Astrocyte (in vitro differentiated cells and primary cell): ENCODE measurements around the gene SULF2. TPM values are rescaled to one million over a fixed set of nuclear protein-coding genes. Genes with fewer than 3 reads are reported as not detected.
A peak's percentile ranks its signal among the peaks of the same experiment; 100 is the strongest.

Experiments used
- DNase-seq: peaks from one replicate; pipeline ENCODE4 v3.0.0-alpha.2; 2010; ENCODE audit warnings: low read depth
- FAIRE-seq: peaks from 2 replicates; lab custom pipeline; 2011; peaks lifted over from hg19 to GRCh38; lab: Jason Lieb, UNC
- H2AFZ ChIP-seq: 2 replicates; pipeline ENCODE4 v1.6.0; 2012; ENCODE audit warnings: low read depth, low read length, inconsistent platforms
- H3K27ac ChIP-seq: 2 replicates; pipeline ENCODE4 v1.5.1; 2011; ENCODE audit warnings: low read depth, low read length, inconsistent platforms
- H3K27me3 ChIP-seq: 2 replicates; pipeline ENCODE4 v1.6.0; 2011; ENCODE audit warnings: low read length, inconsistent platforms; ENCODE audit not compliant: insufficient read depth
- H3K36me3 ChIP-seq: 2 replicates; pipeline ENCODE4 v1.5.1; 2011; ENCODE audit warnings: low read length, inconsistent platforms; ENCODE audit not compliant: insufficient read depth
- H3K4me1 ChIP-seq: 2 replicates; pipeline ENCODE4 v1.5.1; 2011; ENCODE audit warnings: low read length, inconsistent platforms; ENCODE audit not compliant: insufficient read depth
- H3K4me2 ChIP-seq: 2 replicates; pipeline ENCODE4 v1.6.0; 2012; ENCODE audit warnings: low read length, inconsistent platforms
- H3K4me3 ChIP-seq: 2 replicates; pipeline ENCODE4 v1.5.1; 2011; ENCODE audit warnings: low read depth, mild to moderate bottlenecking, low read length, inconsistent platforms; ENCODE audit not compliant: insufficient read depth
- H3K79me2 ChIP-seq: 2 replicates; pipeline ENCODE4 v1.6.0; 2012; ENCODE audit warnings: mild to moderate bottlenecking, low read length, inconsistent platforms; ENCODE audit not compliant: insufficient read depth
- H3K9ac ChIP-seq: 2 replicates; pipeline ENCODE4 v1.6.0; 2012; ENCODE audit warnings: mild to moderate bottlenecking, low read length, inconsistent platforms
- H3K9me3 ChIP-seq: 2 replicates; pipeline ENCODE4 v1.5.1; 2012; ENCODE audit warnings: low read depth, mild to moderate bottlenecking, low read length, inconsistent platforms; ENCODE audit not compliant: insufficient read depth
- H4K20me1 ChIP-seq: 2 replicates; pipeline ENCODE4 v1.6.0; 2012; ENCODE audit warnings: low read length, inconsistent platforms; ENCODE audit not compliant: insufficient read depth
- H3K27ac Mint-ChIP-seq: one replicate; pipeline ENCODE4 v1.8.0; 2021; ENCODE audit warnings: mild to moderate bottlenecking, mixed read lengths; ENCODE audit not compliant: unreplicated experiment
- H3K27me3 Mint-ChIP-seq: one replicate; pipeline ENCODE4 v1.8.0; 2021; ENCODE audit warnings: low read depth, mixed read lengths; ENCODE audit not compliant: unreplicated experiment
- H3K36me3 Mint-ChIP-seq: one replicate; pipeline ENCODE4 v1.8.0; 2021; ENCODE audit warnings: low read depth, mixed read lengths; ENCODE audit not compliant: unreplicated experiment
- H3K4me1 Mint-ChIP-seq: one replicate; pipeline ENCODE4 v1.8.0; 2021; ENCODE audit warnings: low read depth, mixed read lengths; ENCODE audit not compliant: unreplicated experiment
- H3K4me3 Mint-ChIP-seq: one replicate; pipeline ENCODE4 v1.8.0; 2021; ENCODE audit warnings: mild to moderate bottlenecking, moderate library complexity, mixed read lengths; ENCODE audit not compliant: unreplicated experiment
- H3K9me3 Mint-ChIP-seq: one replicate; pipeline ENCODE4 v1.8.0; 2021; ENCODE audit warnings: mild to moderate bottlenecking, mixed read lengths; ENCODE audit not compliant: unreplicated experiment
- EZH2 ChIP-seq: IDR thresholded peaks from 2 replicates; pipeline ENCODE4 v1.6.1; 2012; ENCODE audit warnings: mild to moderate bottlenecking, low read length, inconsistent platforms; ENCODE audit not compliant: insufficient read depth
- total RNA-seq: library from RNA; stranded (reverse); gene quantifications from 2 replicates; pipeline ENCODE4 v1.2.1, GENCODE V29; 2021
- TF ChIP-seq, protein P1 (sequence below): IDR thresholded peaks from 2 replicates; pipeline ENCODE4 v1.5.1; 2011; ENCODE audit warnings: low read depth, mild to moderate bottlenecking, inconsistent platforms, low read length, moderate library complexity; ENCODE audit not compliant: insufficient read depth

The SULF2 gene
- total RNA-seq, 1 donor from 2014 or later: 139 TPM

DNA sequence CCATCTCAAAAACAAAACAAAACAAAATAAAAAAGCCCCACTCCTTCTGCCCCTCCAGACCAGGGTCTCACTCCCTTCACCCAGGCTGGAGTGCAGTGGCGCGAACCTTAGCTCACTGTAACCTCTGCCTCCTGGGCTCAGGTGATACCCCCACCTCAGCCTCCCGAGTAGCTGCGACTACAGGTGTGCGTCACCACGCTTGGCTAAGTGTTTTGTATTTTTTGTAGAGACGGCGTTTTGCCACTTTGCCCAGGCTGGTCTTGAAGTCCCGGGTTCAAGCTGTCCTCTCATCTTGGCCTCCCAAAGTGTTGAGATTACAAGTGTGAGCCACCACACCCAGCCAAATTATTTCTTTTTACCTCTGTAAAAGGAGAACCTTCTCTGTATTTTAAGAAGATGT lies 173.5 kb downstream of the SULF2 start:
- H3K4me1 ChIP-seq: peaks cover 12% of the 10 kb centered on the region
- peaks cover 2% of the 10 kb centered on the region for H4K20me1 ChIP-seq
- DNase-seq: no peak
- Mint-ChIP-seq H3K36me3 (peaks cover 7% of the 10 kb centered on the region), H3K9me3 (no peaks in the 10 kb centered on the region), H3K4me1 (peaks cover 20% of the 10 kb centered on the region), H3K27me3 (no peaks in the 10 kb centered on the region), H3K4me3 (no peak overlapping the region), H3K27ac (no peak overlapping the region)
- no peak overlapping the region for H3K27ac ChIP-seq
- H3K9ac ChIP-seq: no peak overlapping the region
- no peak for FAIRE-seq
- no peaks in the 10 kb centered on the region for H3K27me3 ChIP-seq
- H3K36me3 ChIP-seq: no peaks in the 10 kb centered on the region
- H3K4me2 ChIP-seq: no peak overlapping the region
- H2AFZ ChIP-seq: no peak overlapping the region
- no peak overlapping the region for H3K4me3 ChIP-seq
- H3K9me3 ChIP-seq: no peaks in the 10 kb centered on the region
- TF ChIP-seq, protein P1, sequence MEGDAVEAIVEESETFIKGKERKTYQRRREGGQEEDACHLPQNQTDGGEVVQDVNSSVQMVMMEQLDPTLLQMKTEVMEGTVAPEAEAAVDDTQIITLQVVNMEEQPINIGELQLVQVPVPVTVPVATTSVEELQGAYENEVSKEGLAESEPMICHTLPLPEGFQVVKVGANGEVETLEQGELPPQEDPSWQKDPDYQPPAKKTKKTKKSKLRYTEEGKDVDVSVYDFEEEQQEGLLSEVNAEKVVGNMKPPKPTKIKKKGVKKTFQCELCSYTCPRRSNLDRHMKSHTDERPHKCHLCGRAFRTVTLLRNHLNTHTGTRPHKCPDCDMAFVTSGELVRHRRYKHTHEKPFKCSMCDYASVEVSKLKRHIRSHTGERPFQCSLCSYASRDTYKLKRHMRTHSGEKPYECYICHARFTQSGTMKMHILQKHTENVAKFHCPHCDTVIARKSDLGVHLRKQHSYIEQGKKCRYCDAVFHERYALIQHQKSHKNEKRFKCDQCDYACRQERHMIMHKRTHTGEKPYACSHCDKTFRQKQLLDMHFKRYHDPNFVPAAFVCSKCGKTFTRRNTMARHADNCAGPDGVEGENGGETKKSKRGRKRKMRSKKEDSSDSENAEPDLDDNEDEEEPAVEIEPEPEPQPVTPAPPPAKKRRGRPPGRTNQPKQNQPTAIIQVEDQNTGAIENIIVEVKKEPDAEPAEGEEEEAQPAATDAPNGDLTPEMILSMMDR: no peak
- TF ChIP-seq EZH2: no peak
- peaks cover 22% of the 10 kb centered on the region for H3K79me2 ChIP-seq

DNA sequence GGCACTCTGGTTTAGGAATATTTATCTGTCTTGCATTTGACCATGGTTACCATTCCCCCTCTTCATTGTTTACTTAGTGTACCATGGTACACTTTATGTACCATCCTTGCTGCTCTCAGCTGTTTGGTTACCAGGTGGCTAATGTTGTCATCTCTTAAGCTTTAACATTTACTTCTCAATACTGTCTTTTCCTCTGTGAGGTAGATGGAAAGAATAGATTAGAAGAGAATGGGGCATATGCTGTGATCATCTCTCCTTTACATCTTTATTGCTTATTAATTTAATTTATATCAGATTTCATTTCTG lies 174.4 kb downstream of the SULF2 start:
- Mint-ChIP-seq H3K27ac (peak overlapping the region; percentile 95), H3K36me3 (peaks cover 7% of the 10 kb centered on the region), H3K4me1 (peaks cover 23% of the 10 kb centered on the region), H3K9me3 (no peaks in the 10 kb centered on the region), H3K4me3 (no peak overlapping the region), H3K27me3 (no peaks in the 10 kb centered on the region)
- Histone ChIP-seq H3K4me2 (peak overlapping the region; percentile 58), H3K9ac (peak overlapping the region; percentile 45), H3K27me3 (no peaks in the 10 kb centered on the region), H4K20me1 (peaks cover 5% of the 10 kb centered on the region), H3K27ac (peak overlapping the region; percentile 74), H3K9me3 (no peaks in the 10 kb centered on the region), H3K4me3 (no peak overlapping the region), H3K4me1 (peaks cover 12% of the 10 kb centered on the region), H2AFZ (no peak overlapping the region), H3K79me2 (peaks cover 30% of the 10 kb centered on the region), H3K36me3 (no peaks in the 10 kb centered on the region)
- FAIRE-seq (no peak), DNase-seq (no peak)
- TF ChIP-seq EZH2: no peak
- TF ChIP-seq, protein P1: no peak

DNA sequence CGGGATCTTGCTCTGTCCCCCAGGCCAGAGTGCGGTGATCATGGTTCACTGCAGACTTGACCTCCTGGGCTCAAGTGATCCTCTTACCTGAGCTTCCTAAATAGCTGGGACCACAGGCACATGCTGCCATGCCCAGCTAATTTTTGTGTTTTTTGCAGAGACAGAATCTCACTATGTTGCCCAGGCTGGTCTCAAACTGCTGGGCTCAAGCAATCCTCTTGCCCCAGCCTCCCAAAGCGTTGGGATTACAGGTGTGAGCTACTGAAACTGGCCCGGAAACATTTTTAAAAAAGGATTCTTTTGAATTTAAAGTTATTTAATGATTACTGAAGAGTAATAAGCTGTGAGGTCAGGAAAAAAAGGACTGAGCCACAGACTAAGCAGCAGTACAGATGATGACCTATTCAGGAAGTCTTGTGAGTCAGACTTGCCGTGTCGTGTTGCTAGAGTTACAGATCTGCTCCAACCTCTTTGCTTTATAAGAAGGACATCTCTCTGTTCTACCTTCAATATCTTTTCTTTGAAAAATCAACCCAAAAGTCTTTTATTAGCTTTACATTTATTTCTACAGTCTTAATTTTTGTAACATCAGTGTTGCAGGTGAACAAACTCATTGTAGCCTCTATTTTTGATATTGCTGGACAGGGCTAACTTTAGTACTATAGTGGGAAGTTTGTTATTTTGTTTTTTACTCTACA lies 174.9 kb downstream of the SULF2 start:
- peak overlapping the region; percentile 45 for H3K9ac ChIP-seq

More for the DNA sequence above, 174.9 kb downstream of the SULF2 start:
- TF ChIP-seq, protein P1: no peak
- TF ChIP-seq EZH2: no peak
- Mint-ChIP-seq H3K4me1 (peaks cover 23% of the 10 kb centered on the region), H3K4me3 (no peak overlapping the region), H3K27ac (peak overlapping the region; percentile 95), H3K27me3 (no peaks in the 10 kb centered on the region), H3K9me3 (no peaks in the 10 kb centered on the region), H3K36me3 (peaks cover 7% of the 10 kb centered on the region)
- Histone ChIP-seq H3K79me2 (peaks cover 32% of the 10 kb centered on the region), H3K4me1 (peaks cover 12% of the 10 kb centered on the region), H3K4me2 (peak overlapping the region; percentile 58), H3K27ac (peak overlapping the region; percentile 74), H3K27me3 (no peaks in the 10 kb centered on the region), H3K4me3 (no peak overlapping the region), H4K20me1 (peaks cover 5% of the 10 kb centered on the region), H3K9me3 (no peaks in the 10 kb centered on the region), H3K36me3 (no peaks in the 10 kb centered on the region), H2AFZ (no peak overlapping the region)
- FAIRE-seq: no peak
- peak; percentile 92 for DNase-seq
